ENCODE results near the gene CCNY.

DNA sequence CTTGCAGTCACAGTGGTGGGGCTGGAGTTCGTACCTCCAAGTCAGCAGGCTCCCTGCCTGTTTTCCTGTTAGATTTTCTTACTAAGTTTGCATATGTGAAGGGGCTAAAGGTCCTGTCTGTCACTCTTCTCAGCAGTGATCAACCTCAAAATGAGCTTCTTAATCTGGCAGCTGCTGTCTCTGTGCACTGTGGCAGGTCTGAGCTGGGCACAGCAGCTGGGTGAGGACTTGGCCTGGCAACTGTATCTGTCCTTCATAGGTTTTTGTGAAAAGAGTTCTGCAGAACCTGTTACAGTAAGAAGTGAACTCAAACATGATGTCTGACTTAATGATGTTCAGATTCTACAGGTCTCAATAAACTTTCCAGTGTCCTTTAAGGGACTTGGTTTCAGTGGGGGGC, 237.5 kb downstream of the CCNY start:
- no peak for TF ChIP-seq CTCF (IDR thresholded peaks at IDR 0.05; ENCODE audit: low read depth, low read length)
- TF ChIP-seq EZH2phosphoT487 (IDR thresholded peaks at IDR 0.05; ENCODE audit: low read depth): no peak

All from OCI-LY3 (cell line).